HG02870 (cell line): ENCODE measurements around the gene TTC12.

Experiments
- ATAC-seq: cut with Tn5 transposase; IDR thresholded peaks from one replicate; pipeline ENCODE4 v1.9.1; 2021; ENCODE audit warnings: mild to moderate bottlenecking, moderate library complexity; ENCODE audit not compliant: unreplicated experiment

The TTC12 gene

GRCh38 chr11:113400631-113401230, 86.3 kb downstream of the TTC12 start:
- no peak for ATAC-seq

- ATAC-seq, result no peak
Measured at GRCh38 chr11:113401718-113402117, 87.3 kb downstream of the TTC12 start.

- ATAC-seq, result no peak
Measured at GRCh38 chr11:113404859-113405430, 90.6 kb downstream of the TTC12 start.

GRCh38 chr11:113405724-113406478, 91.5 kb downstream of the TTC12 start:
- no peak for ATAC-seq

- no peak for ATAC-seq
Measured at GRCh38 chr11:113407163-113407562, 92.8 kb downstream of the TTC12 start.

GRCh38 chr11:113408206-113408605, 93.8 kb downstream of the TTC12 start:
- no peak for ATAC-seq

- ATAC-seq, result no peak
Measured at GRCh38 chr11:113408887-113409286, 94.5 kb downstream of the TTC12 start.

GRCh38 chr11:113409526-113409925, 95.1 kb downstream of the TTC12 start:
- ATAC-seq, result no peak

- no peak for ATAC-seq
Measured at GRCh38 chr11:113410414-113411135, 96.2 kb downstream of the TTC12 start.

- ATAC-seq, result no peak
Measured at GRCh38 chr11:113411536-113411935, 97.2 kb downstream of the TTC12 start.

- ATAC-seq, result no peak
Measured at GRCh38 chr11:113412675-113413074, 98.3 kb downstream of the TTC12 start.

GRCh38 chr11:113415343-113415742, 101.0 kb downstream of the TTC12 start:
- no peak for ATAC-seq
